ENCODE results near the gene LMBR1.

GRCh38 chr7:156889089-156889488 lies 3.9 kb downstream of the LMBR1 start:
- no peak for TF ChIP-seq CTCF (conservative IDR thresholded peaks at IDR 0.05; ENCODE audit: low read length)
- no peak for TF ChIP-seq EZH2phosphoT487 (IDR thresholded peaks at IDR 0.05; ENCODE audit: borderline replicate concordance, low read depth, low read length)
